ENCODE measurements around the gene PSMB7.

PSMB7 gene

DNA sequence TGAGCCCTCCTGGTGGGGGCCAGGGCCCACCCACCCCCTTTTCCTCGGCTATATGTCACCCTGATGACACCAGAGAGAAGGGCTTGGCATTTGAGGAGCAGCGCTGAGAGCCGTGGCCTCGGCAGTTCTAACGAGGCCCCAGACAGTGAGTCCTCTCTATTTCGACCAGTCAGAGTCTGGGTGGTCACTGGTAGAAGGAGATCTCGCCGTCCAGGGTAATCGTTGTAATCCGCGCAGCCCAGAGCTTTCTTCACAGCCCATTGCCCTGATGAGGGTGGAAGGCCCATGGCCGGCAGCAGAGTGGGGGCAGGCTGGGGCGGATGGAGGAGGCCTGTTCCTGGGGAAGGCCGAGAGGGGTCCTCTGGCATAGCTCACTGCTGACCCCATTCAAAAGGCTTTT, 70.2 kb downstream of the PSMB7 start:
- no peak for DNase-seq (ENCODE audit: low spot score)

DNA sequence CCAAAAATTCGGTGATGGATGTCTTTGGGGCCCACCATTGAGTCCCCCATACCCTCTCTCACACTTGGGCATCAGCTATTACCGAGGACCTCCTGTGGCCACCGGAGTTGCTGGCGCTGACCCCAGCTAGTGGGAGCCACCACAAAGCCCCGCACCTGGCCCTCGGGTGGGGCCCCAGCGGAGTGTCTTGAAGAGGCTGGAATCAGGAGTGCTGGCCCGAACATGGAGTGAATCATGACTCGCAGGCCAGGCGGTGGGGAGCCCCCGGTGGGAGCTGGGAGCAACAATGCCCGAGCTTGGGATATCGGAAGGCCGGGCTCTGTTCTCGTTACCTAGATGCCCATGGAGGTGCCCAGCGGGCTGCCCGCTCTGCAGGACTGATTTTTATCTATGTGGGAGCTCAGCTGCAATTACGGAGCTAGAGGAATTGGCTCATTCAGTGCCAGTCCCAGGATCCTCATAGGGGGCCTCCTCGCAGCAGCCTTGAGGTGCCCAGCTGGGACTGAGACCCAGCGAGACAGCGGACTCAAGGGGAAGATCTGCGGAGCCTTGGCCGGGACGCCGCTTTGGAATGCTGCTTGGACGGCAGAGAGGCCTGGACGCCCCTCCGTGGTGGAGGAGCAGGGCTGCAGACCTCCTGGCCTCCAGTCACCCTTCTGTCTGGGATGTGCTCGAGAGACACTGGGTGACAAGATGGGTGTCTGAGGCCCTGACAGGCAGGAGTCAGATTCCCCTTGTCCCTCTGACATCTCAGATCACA, 70.8 kb downstream of the PSMB7 start:
- DNase-seq (ENCODE audit: low spot score): no peak

DNA sequence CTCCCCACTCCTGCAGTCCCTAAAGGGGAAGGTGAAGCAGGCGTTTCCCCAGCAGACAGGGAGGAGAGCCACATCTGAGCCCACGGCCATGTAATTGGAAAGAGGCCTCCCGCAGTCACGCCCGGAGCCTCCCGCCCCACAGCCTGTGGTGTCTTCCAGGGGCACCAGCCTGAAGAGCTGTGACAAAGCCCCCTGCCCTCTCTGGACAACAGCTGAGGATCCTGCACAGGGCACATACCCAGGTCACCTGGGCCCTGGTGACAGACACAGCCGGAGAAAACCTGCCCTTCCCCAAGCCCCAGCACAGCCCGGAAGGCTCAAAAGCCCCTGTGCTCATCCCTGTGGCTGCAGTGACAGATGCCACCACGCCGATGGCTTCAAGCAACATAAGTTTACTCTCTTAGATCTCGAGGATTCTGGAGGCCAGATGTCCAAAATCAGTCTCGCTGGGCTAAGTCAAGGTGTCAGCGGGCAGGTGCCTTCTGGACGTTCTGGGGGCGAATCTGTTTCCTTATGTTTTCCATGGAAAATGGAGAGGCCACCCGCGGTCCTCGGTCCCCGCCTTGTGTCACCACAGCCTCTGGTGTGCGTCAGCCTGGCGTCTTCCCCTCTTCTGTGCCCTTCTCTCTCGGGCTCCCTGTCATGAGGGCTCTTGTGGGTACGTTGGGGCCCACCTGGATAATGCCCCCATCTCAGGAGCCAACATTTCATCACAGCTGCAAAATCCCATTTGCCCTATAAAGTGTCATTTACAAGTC, 71.5 kb downstream of the PSMB7 start:
- no peak for DNase-seq (ENCODE audit: low spot score)

DNA sequence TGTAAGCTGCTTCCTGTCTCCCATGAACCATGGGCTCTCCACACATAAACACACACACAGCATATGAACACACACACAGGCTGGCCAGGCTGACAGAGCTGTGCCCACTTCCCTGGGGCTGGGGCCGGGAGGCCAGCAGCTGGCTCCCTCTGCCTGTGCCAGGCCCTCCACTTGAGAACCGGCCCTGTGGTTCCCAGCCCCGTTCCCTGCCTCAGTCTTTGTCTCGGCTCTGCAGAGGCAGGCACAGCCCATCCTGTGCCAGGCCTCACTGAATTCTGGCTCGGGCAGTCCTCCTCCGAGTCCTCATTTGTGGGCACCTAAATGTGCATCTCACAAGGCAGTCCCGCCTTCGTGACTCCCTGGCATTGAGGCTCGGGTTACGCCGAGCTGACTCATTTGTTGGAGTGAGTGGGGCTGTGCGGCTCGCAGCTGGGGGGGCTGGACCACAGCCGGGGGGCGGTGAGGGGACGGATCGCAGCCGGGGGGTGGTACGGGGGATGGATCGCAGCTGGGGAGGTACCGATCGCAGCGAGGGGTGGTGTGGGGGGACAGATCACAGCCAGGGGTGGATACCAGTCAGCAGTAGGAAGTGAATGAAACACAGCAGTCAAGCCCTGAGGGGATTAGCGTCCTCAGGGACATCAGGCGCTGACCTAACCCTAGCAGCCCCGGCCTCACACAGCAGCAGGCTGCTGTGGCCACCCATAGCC, 72.3 kb downstream of the PSMB7 start:
- no peak for DNase-seq (ENCODE audit: low spot score)

DNA sequence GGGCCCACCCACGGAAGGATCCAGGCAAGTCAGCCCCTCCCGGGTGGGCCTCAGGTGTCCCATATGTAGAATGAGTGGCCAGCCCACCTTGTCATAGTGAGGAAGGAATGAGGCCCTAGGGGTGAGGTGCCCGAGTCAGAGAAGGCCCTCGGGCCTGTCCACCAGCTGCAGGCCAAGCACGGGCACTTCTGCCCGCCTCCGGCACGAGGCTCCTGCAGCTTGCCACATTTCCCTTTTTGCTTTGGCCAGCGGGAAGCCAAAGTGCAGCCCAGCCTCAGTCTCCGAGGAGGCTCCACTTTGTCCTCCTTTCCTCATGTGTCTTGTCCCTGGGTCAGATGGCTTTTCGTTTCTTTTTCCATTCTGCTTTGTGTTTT, 72.9 kb downstream of the PSMB7 start:
- DNase-seq (ENCODE audit: low spot score): no peak

DNA sequence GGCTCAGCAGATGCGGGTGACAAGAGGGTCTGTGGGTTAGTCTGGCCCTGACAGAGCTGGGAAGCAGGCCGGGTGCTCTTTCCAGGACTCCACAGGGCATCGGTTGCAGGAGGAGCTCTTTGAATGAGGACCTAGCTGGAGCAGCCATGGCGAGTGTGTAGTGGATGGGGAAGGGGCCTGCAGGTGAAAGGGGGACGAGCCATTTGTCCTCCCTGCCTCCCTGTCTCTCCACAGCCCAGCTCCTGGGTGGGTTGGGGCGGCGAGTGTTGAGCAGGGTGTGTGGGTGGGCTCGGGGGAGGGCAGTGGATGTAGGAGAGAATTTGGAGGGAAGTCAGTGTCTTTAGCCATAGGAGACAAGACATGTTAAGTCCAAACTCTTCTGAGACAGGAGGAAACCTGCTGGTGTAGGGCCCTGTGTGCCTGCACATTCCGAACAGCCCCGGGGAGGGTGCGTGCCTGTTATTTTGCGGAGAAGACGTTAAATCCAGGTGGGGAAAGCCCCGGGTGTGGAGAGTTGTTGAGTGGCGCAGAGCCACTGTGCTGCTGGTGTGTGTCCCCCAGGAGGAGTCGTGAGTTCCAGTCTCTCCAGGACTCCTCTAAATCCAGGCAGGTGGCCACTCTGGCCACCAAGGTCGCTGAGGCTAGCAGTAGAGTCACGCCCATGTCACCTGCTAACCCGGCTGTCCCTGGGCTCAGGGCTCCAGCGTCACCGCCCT, 73.6 kb downstream of the PSMB7 start:
- DNase-seq (ENCODE audit: low spot score): no peak

DNA sequence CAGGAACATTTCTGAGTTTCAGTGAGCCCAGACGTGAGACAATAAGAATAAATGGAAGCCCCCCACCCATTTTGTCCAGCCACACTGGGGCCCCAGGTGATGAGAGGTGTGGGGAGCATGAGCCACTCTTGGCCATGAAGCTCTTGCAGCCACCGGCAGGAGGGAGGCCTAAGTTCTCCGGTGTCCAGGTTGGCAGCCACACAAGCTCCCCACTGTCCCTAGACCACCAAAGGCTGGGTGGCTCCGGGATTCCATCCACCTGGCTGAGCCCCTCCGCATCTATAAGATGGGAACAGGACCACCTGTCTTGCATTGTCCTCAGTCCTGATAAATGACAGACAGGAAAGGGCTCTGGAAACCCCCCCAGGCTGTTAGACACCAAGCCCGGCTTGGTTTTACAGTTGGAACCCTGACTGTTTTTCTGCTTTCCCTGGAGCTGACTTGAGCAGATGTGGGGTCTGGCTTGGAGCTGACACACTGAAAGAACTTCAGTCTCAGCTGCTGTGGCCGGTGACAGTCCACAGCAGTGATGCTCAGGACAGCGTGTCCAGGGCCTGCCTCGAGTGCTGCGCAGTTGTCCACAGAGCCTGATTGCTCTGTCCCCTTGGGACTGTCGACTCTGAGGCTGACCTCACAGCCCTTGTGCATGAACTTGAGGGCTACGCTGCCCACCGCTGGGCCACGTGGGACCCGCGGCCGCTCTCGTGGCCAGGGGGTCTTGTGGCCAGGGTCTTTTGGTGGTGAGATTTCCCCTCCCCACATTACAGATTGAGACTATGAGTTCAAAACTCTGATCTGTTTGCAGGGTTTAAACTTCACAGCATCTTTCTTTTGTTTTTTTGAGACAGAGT, 74.8 kb downstream of the PSMB7 start:
- DNase-seq (ENCODE audit: low spot score): no peak

DNA sequence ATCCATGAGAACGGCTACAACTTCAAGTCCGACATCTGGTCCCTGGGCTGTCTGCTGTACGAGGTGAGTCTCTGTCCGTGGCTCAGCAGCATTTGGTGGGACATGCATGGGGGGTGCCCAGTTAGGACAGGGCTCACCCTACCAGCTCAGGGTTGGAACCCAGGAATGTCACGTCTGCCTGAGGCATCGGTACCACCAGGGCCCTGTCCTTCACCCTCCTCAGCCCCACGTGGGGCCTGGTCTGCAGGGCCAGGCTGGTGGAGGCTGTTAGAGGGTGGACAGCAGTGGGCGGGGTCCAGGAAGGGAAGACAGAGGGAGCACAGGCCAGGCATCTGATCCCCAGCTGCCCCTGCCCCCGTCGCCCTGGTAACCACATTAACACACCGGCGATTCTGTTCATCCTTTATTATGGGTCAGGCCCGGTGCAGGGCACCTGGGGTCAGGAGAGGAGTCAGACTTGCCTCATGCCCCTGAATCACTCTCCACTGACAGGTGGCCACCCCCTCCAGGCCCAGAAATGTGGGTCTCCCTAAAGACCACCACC, 75.6 kb downstream of the PSMB7 start:
- no peak for DNase-seq (ENCODE audit: low spot score)

DNA sequence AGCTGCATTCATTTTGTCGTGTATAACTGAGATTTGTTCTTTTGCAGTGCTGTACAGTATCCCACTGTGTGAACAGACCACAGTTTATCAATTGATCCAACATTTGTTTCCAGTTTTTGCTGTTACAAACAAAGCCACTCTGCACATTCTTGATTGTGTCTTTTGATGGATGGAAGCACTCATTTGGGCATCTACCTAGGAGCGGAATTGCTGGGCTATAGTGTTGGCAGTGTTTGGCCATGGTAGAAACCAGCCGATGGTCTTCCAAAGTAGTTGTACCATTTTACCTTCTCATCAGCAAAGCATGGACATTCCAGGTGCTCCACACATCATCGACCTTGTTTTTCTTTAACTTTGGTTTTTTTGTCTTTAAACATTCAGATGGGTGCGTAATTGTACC, 77.7 kb downstream of the PSMB7 start:
- no peak for DNase-seq (ENCODE audit: low spot score)

DNA sequence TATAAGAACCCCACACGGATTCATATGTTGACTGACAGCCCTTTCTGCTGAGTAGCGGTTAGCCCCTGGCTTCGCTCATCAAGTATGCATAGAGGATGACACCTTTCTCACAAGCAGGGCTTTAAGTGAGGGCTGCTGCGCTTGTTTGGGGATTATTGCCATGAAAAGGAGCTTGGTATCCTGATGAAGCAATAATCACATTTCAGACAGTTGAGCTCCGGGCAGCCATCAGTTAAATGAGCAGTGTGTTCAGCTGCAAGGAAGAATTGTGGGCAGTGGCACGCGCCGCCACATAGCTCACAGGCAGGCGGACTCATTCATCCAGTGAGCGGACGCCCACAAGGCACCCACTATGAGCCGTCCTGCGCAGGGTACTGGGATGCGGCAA, 79.9 kb downstream of the PSMB7 start:
- DNase-seq (ENCODE audit: low spot score): no peak

DNA sequence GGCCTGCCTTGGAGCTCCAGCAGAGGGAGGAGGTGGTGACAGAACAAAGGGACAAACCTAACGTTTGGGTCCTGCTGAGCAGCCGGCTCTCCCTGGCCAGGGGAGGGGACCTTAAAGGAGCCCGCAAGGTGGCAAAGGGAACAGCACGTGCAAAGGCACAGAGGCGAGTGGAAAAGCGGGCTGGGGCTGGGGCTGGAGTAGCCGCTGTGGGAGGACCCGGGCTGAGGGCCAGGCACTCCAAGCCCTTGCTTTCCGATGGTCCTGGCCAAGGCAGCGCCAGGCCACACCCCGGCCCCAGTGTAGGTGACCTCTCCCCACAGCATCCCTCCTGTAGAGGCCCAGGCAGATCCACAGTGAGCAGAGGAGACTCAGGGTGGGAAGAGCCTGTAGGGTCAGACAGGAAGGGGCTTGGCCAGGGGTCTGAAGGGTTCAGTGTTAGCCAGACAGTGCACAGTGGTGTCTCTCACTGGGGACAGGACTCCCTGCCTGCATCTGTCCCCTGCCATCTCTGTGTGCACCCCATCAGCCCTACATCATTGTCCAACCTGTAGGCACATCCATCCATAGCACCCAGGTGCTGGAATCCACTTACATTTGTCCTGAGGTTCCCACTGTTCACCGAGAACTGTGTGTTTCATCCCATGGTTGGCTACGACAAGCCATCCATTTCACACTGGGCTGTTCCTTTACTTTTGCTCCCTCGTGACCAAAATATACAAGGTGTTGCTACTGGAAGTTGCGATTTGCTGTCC, 80.5 kb downstream of the PSMB7 start:
- no peak for DNase-seq (ENCODE audit: low spot score)

DNA sequence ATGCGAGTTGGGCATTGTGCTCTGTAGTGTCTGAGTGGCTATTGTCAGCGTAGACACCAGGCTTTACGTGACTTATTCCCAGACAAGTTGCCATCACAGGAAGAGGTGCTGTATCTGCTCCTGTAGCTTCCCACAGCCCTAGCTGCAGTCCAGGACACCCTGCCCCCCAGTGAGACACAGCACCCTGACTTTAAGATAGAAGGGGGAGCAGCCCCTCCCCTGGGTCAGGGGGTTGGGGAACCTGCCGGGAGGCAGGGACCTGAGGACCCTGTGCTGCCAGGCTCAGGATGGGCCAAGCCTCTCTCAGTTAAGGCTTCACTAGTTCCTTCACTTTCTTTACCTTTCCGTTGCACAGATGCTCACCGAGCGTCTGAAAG, 82.1 kb downstream of the PSMB7 start:
- no peak for DNase-seq (ENCODE audit: low spot score)

DNA sequence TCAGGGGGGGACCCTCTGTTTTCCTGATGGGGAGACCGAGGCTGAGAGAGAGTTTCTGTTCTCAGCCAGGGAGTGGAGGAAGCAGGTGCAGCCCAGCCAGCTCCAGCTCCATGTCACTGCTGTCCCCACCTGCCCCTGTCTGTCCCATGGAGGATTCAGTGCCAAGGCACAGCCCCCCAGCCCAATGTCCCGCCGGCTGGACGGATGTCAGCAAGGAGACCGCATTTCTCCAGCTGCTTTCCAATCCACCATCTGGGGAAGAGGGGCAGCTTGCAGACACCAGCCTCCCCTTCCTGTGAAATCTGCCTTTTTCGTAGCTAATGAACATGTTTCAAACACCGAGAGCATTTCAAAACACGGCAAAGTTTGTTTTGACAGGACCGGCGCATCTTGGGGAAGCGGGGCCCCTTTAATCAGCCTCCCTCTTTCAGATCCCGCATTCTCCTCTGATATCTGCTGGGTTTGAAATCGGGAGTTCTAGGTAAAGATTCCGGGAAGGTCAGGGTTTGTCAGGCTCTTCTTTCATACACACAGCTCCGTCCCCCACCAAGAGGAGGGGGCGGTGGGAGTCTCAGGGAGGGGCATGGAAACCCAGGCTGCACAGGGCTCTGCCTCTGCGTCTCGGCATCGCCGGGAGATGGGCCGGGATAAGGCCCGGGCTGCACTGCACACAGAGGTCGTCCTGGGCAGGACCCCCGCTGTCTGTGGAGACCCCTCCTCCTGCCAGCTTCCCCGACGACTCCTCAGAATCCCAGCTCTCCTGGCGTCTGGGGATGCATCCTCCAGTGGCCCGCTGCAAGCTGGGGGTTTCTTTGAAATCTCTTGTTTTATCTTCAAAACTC, 82.7 kb downstream of the PSMB7 start:
- DNase-seq (ENCODE audit: low spot score): no peak

DNA sequence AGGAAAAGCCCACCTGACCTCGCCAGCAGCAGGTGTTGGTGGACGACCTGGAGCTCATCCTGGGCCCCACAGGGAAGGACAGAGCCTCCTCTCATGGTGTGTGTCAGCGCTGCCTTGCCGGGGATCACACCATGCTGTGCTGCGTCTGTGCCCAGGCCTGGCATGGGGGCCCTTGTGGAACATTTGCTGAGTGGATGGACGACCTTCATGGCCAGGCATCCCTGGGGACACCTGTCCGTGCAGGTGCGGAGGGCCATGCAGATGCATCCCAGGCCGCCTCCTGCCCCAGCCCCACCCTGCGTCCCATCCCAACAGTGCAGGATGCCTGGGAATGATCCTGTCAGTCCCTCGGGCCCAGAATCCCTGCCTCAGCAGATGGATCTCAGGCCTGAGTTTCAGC, 83.7 kb downstream of the PSMB7 start:
- no peak for DNase-seq (ENCODE audit: low spot score)

DNA sequence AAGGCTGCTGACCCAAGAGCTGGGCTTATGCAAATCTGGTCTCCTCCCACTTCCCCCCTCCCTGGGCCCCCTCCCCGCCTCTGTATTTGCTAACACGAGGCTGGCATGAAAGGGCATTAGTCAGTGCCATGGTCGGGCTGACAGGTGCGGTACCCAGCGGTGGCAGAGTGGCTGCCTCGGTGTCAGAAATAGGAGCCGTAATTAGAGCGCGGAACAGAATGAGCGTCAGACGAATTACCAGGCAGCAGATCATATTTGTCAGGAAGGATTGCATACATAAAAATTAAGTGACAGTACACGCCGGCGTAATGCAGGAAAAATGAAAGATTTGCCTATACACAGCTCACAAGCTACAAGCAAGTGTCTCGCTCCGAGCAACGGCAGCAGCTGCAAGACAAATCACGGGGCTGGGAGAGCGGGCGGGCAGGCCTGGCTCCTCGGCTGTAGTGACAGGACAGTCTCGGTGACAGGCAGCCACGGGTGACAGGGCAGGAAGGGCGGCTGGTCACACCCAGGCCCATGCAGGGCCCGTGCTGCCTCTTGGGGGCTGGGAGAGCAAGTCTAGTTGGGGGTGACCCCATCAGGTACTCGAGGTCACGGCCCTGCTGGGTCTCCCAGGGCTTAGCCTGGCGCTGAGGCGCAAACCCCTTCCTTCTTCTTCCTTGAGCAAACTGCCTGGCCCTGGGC, 85.1 kb downstream of the PSMB7 start:
- DNase-seq (ENCODE audit: low spot score): no peak

DNA sequence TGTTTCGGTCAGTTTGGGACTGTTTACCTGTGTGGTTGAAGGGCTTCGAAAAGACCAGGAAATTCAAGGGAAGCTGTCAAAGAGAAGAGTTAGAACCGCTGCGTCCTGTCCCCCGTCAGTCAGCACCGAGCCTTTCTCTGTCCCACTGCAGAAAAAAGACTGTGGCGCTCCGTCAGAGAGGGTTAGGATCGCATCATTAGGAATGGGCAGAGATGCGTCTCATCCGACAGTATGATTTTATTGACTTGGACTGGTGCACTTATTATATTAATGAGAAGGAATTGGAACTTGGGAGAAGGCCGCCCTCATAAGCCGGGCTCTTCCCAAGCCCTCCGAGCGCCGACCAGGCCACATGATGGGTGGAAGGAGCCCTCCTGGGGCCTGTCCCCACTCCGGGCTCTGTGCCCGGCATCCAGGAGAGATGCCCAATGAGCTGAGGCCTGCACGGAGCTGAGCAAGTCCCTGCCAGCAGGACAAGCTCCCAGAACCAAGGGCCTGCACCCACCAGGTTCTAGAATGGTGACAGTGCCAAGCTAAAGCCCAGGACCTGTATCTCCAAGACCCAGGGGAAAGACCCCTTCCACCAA, 85.9 kb downstream of the PSMB7 start:
- DNase-seq (ENCODE audit: low spot score): no peak

DNA sequence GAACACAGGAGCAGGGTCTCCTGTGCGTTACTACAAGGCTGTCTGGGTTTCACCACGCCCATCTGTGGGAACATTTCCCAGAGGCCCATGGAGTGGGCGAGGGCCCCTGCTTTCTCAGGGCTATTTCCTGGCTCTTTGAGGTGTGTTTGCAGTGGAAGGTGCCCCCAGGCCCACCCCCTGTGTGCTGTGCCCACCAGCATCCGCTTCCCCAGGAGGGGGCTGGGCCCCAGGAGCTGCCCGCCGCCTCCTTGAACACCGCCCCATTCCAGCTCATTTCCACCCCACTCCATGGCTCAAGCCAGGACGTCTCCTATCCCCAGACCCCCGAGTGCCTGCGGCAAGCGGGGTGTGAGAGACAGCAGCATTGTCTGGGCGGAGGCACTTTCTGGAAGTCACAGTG, 87.0 kb downstream of the PSMB7 start:
- DNase-seq (ENCODE audit: low spot score): no peak

DNA sequence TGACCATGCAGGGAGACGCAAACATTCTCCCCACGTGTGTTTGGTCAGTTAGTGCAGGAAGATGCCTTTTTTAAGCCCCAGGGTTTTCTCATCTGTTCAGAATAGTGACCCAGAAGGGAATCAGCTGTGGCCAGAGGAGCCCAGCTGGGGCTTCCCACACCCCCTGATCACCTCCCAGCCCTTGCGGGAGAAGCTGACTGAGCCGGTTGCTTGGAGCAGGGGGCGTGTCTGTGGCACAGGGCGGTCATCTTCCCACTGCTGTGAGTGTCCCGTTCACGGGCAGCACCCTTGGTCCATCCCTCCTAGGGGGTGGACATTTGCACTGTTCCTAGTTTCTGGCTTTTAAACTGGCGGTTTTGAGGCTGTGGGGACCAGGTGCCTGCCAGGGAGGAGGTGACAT, 87.8 kb downstream of the PSMB7 start:
- no peak for DNase-seq (ENCODE audit: low spot score)

DNA sequence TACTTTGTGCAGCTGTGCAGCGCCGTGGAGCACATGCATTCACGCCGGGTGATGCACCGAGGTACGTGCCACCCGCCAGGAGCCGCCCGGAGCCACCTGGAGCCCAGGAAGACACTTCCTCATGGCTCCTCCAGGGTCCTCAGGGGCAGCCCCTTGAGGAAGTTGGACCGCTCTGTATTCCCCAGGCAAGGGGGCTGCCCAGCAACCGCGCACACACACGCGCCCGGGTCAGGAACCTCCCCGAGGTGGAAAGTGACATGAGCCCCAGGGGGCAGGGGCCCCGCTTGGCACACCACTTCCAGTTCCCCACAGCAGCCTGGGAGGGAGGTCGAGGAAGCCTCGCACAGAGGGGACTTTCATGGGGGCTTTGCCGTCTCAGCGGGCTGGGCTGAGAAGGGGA, 88.9 kb downstream of the PSMB7 start:
- no peak for DNase-seq (ENCODE audit: low spot score)

Measured in CD4-positive, alpha-beta T cell treated with Interleukin-6 at 100 ng/mL for 8 hours (primary cell).